Stimulated activated naive CD8-positive, alpha-beta T cell treated with anti-CD3 and anti-CD28 coated beads, Interleukin-15, amount 100 ng/mL, for 72 hours (primary cell): ENCODE results near the gene ZNF689.

Experiments
- ATAC-seq: fragments of 150-1000 bp; cut with Tn5 transposase; 2 replicates; pipeline ENCODE4 v1.10.0; 2021; ENCODE audit warnings: mild to moderate bottlenecking, moderate library complexity
- DNase-seq, 2 donors: peaks; one replicate each; pipeline ENCODE4 v3.0.0; 2021 to 2022
- H3K27ac Mint-ChIP-seq, 2 donors: one replicate each; pipeline ENCODE4 v1.8.0; 2022; ENCODE audit warnings: mild to moderate bottlenecking in 2 of 2, mixed read lengths in 2 of 2, moderate library complexity in 2 of 2
- H3K27me3 Mint-ChIP-seq: one replicate; pipeline ENCODE4 v1.8.0; 2022; ENCODE audit warnings: mixed read lengths
- H3K4me1 Mint-ChIP-seq: one replicate; pipeline ENCODE4 v1.8.0; 2022; ENCODE audit warnings: mild to moderate bottlenecking, mixed read lengths
- H3K4me3 Mint-ChIP-seq, 2 donors: one replicate each; pipeline ENCODE4 v1.8.0; 2022; ENCODE audit warnings: mild to moderate bottlenecking in 2 of 2, mixed read lengths in 2 of 2, moderate library complexity in 1 of 2
- H3K9me3 Mint-ChIP-seq, 2 donors: one replicate each; pipeline ENCODE4 v1.8.0; 2022; ENCODE audit warnings: mixed read lengths in 2 of 2

ZNF689 gene

DNA sequence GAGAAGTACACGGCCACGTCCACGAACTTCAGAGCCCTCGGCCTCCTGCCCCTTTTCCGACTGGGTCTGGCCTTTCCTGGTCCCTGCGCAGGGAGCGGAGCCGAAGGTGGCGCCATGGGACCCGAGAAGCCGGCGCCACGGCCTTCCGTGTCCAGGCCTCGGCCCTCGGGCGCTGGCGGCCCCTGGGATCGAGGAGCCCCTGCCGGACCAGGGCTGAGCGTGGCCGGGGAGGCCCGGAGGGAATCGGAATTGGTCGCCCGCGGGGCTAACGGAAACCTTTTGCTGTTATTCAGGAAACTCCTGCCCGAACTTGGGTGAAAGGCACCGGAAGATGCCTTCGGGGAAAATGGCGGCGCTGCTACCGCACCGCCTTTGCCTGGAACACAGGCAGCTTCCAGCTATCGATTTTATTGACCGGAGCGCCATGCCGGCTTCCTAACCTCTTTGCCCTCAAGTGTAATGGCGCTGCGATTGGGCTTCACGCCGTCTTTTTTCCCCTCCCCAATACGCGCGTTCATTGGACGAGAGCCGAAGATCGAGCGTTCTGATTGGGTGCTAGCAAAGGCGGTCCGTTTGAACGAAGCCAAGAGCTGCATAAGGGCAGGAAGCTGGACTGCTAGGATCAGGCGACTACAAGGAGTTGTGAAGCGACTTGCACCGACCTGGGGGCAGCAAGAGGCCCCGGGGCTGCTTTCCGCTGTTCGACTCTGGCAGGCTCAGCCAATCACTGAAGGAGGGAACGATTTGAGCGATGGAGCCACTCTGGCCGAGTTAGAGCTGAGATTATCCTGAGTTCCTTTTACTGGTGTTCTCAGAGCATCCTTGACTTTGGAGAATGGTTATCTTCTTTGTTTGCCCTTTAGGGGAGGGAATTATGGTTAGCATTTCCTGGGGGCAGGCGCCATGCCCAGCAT, at the start of gene ZNF689:
Gene ZNF689, minus strand, starts transcription at position 464 of the 914 bp plus-strand sequence. Its CDS starts 348 bp downstream, at position 116.
- Mint-ChIP-seq H3K27me3 (peaks cover 5% of the 10 kb centered on the region), H3K4me1 (peaks cover 35% of the 10 kb centered on the region), H3K4me3 (peak within 1 kb of the TSS; percentile 88 to 95), H3K9me3 (no peaks in the 10 kb centered on the region), H3K27ac (peak within 1 kb of the TSS; percentile 99 to 100)
- ATAC-seq = peak; percentile 95
- peak; percentile 91 to 96 for DNase-seq

GRCh38 chr16:30658731-30659506, 48.7 kb upstream of the ZNF689 start:
- Mint-ChIP-seq H3K9me3 (no peaks in the 10 kb centered on the region), H3K4me1 (peaks cover 63% of the 10 kb centered on the region), H3K4me3 (peak overlapping the region; percentile 93 to 94), H3K27ac (peak overlapping the region; percentile 100), H3K27me3 (no peaks in the 10 kb centered on the region)
- DNase-seq = no peak
- peak; percentile 62 for ATAC-seq

DNA sequence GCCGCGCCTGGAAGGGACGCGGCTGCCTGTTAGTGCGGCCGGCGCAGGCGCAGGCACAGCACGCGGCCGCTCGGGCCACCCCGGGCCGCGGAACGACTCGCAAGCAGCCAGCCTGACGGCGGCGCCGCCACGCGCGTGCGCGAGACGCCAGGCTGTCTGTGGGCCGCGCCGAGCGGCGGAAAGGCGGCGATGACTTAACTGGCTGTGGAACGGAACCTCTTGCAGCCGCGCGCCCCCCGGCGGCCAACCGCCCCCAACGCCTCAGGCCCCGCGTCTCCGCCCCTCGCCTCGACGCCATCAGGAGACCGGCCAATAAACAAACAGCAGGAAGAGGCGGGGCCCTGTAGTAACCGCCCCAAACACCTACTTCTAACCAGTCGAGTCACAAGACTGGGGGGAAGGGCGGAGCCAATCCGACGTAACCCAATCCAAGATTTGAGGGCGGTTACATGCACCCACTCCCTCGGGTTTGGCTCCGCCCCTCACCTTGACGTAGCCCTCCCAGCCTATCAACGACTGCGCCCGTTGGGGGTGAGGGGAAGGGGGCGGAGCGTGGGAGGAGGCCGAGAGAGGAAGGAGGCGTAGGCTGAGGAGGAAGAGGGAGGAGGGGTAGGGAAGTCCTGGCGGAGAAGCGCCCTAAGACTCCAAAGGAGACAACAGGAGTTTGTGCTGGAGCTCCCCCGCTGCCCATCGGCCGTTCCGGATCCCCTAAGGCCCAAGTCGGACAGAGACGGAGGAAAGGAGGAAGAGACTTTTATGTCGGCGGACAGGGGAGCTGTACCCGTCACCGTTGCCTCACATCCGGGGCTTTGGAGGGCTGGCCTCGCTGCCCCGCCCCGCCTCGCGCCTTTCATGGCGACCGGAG, 47.9 kb upstream of the ZNF689 start, which contains the start of gene FBRS:
Gene FBRS, plus strand, starts transcription at position 566 of the 865 bp plus-strand sequence. CDS start 1,088 bp downstream, outside the sequence.
- DNase-seq (peak; percentile 100), ATAC-seq (peak; percentile 80)
- Mint-ChIP-seq H3K4me1 (peaks cover 57% of the 10 kb centered on the region), H3K4me3 (peak within 1 kb of the TSS; percentile 93 to 94), H3K9me3 (no peaks in the 10 kb centered on the region), H3K27me3 (no peaks in the 10 kb centered on the region), H3K27ac (peak within 1 kb of the TSS; percentile 100)

GRCh38 chr16:30656974-30657865, 47.0 kb upstream of the ZNF689 start:
- DNase-seq = no peak
- no peaks in the 10 kb centered on the region for H3K9me3 Mint-ChIP-seq
- H3K27me3 Mint-ChIP-seq = no peaks in the 10 kb centered on the region
- no peak for ATAC-seq
- H3K27ac Mint-ChIP-seq = peak overlapping the region; percentile 87 to 100
- peaks cover 57% of the 10 kb centered on the region for H3K4me1 Mint-ChIP-seq
- peak overlapping the region; percentile 74 to 94 for H3K4me3 Mint-ChIP-seq

GRCh38 chr16:30656388-30656787, 46.2 kb upstream of the ZNF689 start:
- no peak for DNase-seq
- no peaks in the 10 kb centered on the region for H3K27me3 Mint-ChIP-seq
- ATAC-seq = no peak
- H3K4me3 Mint-ChIP-seq = peak overlapping the region in 1 of 2 donors; percentile 22
- peaks cover 55% of the 10 kb centered on the region for H3K4me1 Mint-ChIP-seq
- no peaks in the 10 kb centered on the region for H3K9me3 Mint-ChIP-seq
- no peak overlapping the region for H3K27ac Mint-ChIP-seq

DNA sequence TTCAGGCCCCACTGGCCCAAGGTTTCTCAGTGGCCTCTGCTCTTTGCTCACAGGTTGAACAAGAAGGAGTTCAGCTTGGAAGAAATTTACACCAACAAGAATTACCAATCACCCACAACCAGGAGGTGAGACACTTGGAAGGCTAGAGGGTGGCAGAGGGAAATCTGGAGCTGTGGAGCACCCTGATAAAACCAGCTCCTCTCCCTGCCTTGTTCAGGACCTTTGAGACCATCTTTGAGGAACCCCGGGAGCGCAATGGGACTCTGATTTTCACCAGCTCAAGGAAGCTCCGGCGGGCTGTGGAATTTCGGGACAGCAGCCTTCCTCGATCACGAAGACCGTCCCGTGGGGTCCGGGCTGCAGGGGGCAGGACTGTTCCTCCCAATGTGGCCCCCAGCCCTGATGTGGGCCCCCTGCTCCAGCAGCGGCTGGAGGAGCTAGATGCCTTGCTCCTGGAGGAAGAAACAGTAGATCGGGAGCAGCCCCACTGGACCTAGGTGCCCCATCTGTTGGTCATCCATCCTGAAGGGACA, 45.7 kb upstream of the ZNF689 start:
- Mint-ChIP-seq H3K27me3 (no peaks in the 10 kb centered on the region), H3K4me3 (no peak overlapping the region), H3K27ac (peak overlapping the region in 1 of 2 donors; percentile 53), H3K9me3 (no peaks in the 10 kb centered on the region), H3K4me1 (peaks cover 50% of the 10 kb centered on the region)
- ATAC-seq (no peak), DNase-seq (no peak)

GRCh38 chr16:30654856-30655255, 44.7 kb upstream of the ZNF689 start:
- H3K9me3 Mint-ChIP-seq = no peaks in the 10 kb centered on the region
- H3K27ac Mint-ChIP-seq = peak overlapping the region in 1 of 2 donors; percentile 80
- no peak for ATAC-seq

DNA sequence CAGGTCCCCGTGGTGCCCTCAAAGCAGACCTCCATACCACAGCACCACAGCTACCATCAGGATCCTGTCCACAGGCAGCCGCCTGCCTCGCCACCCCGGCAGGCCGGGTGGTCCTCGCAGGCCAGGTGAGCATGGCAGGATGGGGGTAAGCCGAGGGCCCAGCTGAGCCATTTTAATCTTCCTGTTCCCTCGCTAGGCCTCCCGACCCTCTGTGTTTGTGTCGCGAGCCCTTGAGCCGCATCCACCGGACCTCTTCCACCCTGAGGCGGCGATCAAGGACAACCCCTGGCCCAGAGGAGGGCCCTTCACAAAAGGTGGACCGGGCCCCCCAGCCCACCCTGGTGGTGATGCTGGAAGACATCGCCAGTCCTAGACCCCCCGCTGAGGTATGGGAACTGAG, 42.5 kb upstream of the ZNF689 start:
- no peak for ATAC-seq
- Mint-ChIP-seq H3K27ac (peak overlapping the region; percentile 27 to 32), H3K27me3 (no peaks in the 10 kb centered on the region), H3K9me3 (no peaks in the 10 kb centered on the region), H3K4me3 (peak overlapping the region; percentile 89 to 95), H3K4me1 (peaks cover 52% of the 10 kb centered on the region)
- DNase-seq = no peak

More at GRCh38 chr16:30654856-30655255, 44.7 kb upstream of the ZNF689 start:
- no peak for DNase-seq
- no peak overlapping the region for H3K4me3 Mint-ChIP-seq
- H3K4me1 Mint-ChIP-seq = peaks cover 50% of the 10 kb centered on the region
- no peaks in the 10 kb centered on the region for H3K27me3 Mint-ChIP-seq

DNA sequence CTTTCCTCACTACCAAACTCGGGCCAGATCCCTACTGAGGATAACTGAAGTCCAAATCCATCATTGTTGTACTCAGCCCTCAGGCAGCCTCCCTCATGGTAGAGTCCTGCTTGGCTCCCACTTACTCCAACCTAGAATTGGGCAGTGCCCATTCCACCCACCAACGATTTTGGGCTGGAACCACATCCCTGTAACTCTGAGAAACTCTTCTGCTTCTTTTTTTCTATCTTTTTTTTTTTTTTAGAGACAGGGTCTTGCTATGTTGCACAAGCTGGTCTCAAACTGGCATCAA, 41.8 kb upstream of the ZNF689 start:
- H3K27ac Mint-ChIP-seq = peak overlapping the region; percentile 77 to 96
- H3K27me3 Mint-ChIP-seq = no peaks in the 10 kb centered on the region
- no peak for DNase-seq
- ATAC-seq = no peak
- no peaks in the 10 kb centered on the region for H3K9me3 Mint-ChIP-seq
- H3K4me3 Mint-ChIP-seq = peak overlapping the region; percentile 89 to 95
- peaks cover 45% of the 10 kb centered on the region for H3K4me1 Mint-ChIP-seq

- peak; percentile 88 to 89 for DNase-seq
- peak; percentile 77 for ATAC-seq
- peak overlapping the region; percentile 96 to 97 for H3K27ac Mint-ChIP-seq
- H3K4me3 Mint-ChIP-seq = peak overlapping the region; percentile 89 to 96
- peaks cover 39% of the 10 kb centered on the region for H3K4me1 Mint-ChIP-seq
- H3K9me3 Mint-ChIP-seq = no peaks in the 10 kb centered on the region
- H3K27me3 Mint-ChIP-seq = no peaks in the 10 kb centered on the region
These were observed 41.2 kb upstream of the ZNF689 start for GRCh38 chr16:30651124-30652004.

GRCh38 chr16:30650369-30651123, 40.4 kb upstream of the ZNF689 start, which contains the start of gene PRR14:
TSS of gene PRR14 (plus strand) at chr16:30650960. CDS start at chr16:30651646, 686 bp downstream.
- peak within 1 kb of the TSS; percentile 96 to 97 for H3K27ac Mint-ChIP-seq
- peak; percentile 82 for ATAC-seq
- no peaks in the 10 kb centered on the region for H3K9me3 Mint-ChIP-seq
- H3K4me3 Mint-ChIP-seq = peak within 1 kb of the TSS; percentile 89 to 96
- peak; percentile 97 to 99 for DNase-seq
- no peaks in the 10 kb centered on the region for H3K27me3 Mint-ChIP-seq
- peaks cover 30% of the 10 kb centered on the region for H3K4me1 Mint-ChIP-seq

DNA sequence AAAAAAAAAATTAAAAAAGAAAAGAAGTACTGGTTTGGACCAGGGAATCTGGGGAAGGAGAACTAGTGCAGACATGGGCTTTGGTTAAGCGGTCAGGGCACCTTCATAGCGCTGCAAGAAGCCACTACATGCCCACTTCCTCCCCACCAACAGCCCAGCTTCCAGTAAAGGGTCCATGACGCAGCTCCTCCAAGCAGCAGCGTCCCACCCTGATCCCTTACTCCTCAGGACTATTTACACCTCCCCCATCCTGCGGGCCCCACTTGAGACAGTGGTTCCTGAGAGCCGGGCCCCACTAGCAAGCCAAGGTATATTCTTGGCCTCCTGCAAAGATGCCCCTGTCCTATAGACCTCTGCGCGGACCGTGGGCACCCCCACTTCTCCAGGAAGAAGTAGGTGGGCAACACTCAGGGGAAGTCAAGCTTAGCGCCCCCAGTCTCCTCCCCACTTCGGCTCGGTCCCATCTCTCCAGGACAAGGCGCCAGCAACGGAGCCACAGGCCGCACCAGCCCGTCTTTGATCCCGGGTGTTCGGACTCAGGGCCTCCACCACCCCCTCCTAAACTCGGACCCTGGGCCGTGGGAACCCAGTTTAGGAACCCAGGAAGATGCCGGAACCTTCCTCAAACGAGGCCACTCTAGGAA, 39.7 kb upstream of the ZNF689 start:
- H3K4me3 Mint-ChIP-seq = peak overlapping the region; percentile 89 to 96
- ATAC-seq = peak; percentile 7
- peaks cover 26% of the 10 kb centered on the region for H3K4me1 Mint-ChIP-seq

More for the DNA sequence above, 39.7 kb upstream of the ZNF689 start:
- Mint-ChIP-seq H3K9me3 (no peaks in the 10 kb centered on the region), H3K27me3 (no peaks in the 10 kb centered on the region), H3K27ac (peak overlapping the region; percentile 96 to 97)
- peak; percentile 41 to 67 for DNase-seq
